Activated CD4-positive, alpha-beta T cell treated with anti-CD3 and anti-CD28 coated beads, Interleukin-2, amount 50 U/mL, for 48 hours (primary cell): Measurements from ENCODE around the gene MADCAM1.
A peak's percentile ranks its signal among the peaks of the same experiment; 100 is the strongest.
"Not testable (repeated sequence)": the region's sequence is repeated elsewhere in the genome, so short reads cannot be mapped to it uniquely, and the experiment has no call there.

Experiments used
- DNase-seq, 2 experiments: peaks; one replicate each; pipeline ENCODE4 v3.0.0-alpha.2; 2020

The MADCAM1 gene

GRCh38 chr19:496112-496665 lies at the start of gene MADCAM1:
Gene MADCAM1 (plus strand): TSS chr19:496486. CDS start chr19:496500, 14 bp downstream.
- DNase-seq: no peak

- no peak for DNase-seq
These were observed 49.2 kb upstream of the MADCAM1 start for GRCh38 chr19:447064-447426.

DNA sequence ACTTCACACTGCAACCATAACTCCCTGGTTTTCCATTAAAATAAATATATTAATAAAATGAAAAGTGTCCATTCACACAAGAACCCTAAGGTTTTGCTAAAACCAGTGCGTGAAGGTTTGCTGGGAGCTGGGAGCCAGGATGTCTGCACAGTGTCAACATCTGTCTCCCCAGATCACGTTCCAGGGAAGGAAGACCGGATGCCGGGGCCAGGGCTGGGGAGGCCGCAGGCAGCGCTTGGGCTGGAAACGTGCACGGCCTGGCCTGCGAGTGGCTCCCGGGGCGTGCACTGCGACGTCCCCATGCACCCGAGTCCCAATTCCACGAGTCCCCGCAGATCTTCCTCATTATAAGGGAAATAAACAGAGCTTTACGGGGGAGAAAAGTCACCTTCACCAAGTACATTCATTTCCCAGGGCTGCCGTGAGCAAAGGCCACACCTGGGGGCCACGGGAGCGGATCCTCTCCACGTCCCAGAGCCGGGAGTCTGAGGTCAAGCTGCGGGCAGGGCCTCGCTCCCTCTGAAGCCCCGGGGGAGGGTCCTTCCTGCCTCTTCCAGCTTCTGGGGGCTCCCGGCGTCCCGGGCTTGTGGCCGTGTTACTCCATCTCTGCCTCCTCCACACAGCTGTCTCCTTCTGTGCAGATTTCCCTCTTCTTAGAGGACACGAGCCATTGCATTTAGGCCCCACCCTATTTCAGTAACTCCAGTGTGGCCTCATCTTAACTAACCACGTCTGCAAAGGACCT lies 48.3 kb upstream of the MADCAM1 start:
- DNase-seq: no peak

DNA sequence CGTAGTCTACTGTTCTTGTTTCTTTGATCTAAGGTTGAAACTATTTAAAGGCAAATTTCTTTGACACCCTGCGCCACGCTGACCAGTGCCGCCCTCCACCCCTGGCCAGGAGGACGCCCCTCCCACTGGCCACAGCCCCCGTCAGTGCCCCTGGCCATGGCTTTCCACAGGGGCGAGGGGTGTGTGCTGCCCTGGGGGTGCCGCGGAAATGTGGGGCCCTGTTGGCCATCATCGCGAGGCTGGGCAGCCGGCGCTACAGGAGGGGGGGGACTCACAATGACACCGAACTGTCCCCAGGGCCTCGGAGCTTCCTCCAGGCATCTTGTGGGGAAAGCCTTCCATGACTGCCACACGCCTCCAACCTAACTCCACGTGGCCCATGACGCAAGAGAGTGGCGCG lies 46.4 kb upstream of the MADCAM1 start:
- DNase-seq: no peak

DNA sequence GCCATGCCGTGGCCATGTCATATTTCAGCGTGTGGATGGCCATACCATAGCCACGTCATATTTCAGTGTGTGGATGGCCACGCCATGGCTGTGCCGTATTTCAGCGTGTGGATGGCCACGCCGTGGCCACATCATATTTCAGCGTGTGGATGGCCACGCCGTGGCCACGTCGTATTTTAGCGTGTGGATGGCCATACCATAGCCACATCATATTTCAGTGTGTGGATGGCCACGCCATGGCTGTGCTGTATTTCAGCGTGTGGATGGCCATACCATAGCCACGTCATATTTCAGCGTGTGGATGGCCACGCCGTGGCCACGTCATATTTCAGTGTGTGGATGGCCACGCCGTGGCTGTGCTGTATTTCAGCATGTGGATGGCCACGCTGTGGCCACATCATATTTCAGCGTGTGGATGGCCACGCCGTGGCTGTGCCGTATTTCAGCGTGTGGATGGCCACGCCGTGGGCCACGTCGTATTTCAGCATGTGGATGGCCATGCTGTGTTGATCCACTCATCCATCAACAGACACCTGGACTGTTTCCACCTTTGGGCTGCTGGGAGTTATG lies 45.3 kb upstream of the MADCAM1 start:
- not testable (repeated sequence) for DNase-seq

GRCh38 chr19:452829-453228 lies 43.5 kb upstream of the MADCAM1 start:
- DNase-seq: no peak

- DNase-seq: no peak
These were observed 42.7 kb upstream of the MADCAM1 start for GRCh38 chr19:453606-454005.

- no peak for DNase-seq
These were observed 41.1 kb upstream of the MADCAM1 start for GRCh38 chr19:455031-455705.

- DNase-seq: no peak
These were observed 40.3 kb upstream of the MADCAM1 start for GRCh38 chr19:455851-456546.

DNA sequence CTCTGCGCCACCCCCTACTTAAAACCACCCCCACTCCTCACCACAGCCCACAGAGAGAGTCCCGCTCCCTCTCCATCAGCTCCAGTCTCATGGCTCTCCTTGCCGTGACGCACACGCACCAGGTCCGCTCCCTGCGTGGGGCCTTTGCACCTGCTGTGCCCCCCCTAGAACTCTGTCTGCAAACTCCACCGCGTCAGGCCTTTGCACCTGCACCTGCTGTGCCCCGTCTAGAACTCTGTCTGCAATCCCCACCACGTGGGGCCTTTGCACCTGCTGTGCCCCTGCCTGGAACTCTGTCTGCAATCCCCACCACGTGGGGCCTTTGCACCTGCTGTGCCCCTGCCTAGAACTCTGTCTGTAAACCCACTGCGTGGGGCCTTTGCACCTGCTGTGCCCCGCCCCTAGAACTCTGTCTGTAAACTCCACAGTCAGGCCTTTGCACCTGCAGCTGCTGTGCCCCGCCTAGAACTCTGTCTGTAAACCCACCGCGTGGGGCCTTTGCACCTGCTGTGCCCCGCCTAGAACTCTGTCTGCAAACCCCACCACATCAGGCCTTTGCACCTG lies 39.7 kb upstream of the MADCAM1 start:
- DNase-seq: no peak

- no peak for DNase-seq
These were observed 38.6 kb upstream of the MADCAM1 start for GRCh38 chr19:457636-458035.

DNA sequence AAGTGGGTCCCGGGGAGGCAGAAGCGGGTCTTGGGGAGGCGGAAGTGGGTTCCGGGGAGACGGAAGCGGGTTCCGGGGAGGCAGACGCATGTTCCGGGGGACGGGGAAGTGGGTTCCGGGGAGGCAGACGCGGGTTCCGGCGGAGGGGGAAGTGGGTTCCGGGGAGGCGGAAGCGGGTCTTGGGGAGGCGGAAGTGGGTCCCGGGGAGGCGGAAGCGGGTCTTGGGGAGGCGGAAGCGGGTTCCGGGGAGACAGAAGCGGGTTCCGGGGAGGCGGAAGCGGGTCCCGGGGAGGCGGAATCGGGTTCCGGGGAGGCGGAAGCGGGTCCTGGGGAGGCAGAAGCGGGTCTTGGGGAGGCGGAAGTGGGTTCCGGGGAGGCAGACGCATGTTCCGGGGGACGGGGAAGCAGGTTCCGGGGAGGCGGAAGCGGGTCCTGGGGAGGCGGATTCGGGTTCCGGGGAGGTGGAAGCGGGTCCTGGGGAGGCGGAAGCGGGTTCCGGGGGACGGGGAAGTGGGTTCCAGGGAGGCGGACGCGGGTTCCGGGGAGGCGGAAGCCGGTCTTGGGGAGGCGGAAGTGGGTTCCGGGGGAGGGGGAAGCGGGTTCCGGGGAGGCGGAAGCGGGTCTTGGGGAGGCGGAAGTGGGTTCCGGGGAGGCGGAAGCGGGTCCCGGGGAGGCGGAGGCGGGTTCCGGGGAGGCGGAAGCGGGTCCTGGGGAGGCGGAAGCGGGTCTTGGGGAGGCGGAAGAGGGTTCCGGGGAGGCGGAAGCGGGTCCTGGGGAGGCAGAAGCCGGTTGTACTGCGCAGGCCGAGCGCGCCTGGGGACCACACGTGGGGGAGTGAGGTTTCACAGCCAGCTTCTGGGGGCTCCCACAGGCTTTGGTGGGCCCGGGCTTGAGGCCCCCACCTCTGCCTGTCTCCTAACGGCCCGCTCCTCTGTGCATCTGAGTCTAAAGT lies 37.9 kb upstream of the MADCAM1 start:
- no peak for DNase-seq

DNA sequence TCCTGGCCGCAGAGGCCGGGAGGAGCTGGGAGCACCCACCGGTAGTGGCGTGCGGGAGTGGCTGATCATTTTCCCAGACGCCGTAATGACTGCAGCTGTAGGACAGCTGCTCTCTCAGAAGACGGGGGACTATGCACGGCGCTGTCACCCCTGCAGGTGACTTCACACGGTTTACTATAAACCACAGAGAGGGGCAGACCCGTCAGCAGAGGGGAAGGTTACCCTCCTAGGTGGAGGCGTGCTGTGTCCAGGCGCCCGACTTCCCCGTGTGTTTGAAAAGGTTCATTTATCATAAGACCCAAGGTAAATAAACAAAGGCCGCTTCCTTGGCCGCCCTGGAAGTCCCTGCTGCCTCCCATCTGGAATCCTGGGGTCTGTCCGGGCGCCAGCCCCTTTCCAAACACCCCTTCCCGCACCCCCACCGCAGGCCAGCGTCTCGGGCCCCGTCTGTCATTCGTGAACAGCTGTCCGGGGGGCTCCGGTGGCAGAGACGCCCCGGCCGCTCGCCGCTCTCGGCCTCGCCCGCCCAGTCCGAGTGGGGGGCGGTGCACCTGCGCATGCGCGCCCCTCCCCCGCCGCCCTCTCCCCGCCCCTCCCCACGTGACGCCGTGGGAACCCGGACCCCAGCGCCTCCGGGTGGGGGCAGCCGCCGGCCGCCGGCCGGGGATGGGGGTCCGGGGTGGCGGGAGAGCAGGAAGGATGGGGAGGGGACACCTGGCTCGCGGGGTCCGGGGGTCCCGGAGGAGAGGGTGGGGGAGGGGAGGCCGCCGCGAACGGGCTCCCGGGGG lies 36.4 kb upstream of the MADCAM1 start:
- DNase-seq: peak; percentile 13 to 18

DNA sequence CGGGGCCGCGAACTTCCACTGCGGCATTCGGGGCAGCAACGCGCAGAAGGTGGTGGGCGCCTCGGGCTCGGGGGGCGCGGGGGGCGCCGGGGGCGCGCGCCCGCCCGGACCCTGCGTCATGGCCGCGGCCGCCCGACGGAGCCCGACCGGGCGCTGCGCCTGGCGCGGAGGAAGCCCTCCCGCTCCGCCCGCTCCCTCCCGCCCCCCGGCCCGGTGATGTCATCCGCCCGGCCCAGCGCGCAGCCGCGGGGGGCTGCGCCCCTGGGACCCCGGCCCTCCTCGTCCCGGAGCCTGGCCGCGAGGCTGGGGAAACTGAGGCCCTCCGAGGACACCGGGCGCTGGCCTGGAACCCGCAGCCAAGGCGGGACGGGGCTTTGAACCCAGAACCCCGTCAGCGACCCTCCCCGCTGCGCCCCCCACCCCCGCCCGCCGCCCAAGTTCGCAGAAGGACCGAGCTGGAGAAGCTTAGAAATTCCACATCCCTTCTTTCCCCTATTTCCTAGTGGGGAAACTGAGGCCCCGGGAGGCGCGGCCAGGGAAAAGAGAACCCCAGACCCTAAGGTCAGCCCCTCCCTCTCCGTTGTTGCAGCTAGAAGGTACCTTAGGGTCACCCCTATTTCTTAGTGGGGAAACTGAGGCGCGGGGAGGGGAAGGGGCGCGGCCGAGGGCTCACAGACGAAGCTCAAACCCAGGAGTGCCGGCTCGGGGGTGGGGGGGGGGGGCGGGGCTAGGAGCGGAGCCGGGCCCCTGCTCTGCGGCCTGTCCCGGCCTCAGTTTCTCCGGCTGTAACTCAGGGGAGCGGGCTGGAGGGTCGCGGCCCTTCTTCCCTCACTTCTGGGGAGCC lies 35.2 kb upstream of the MADCAM1 start, which contains the start of gene SHC2:
TSS of gene SHC2 (minus strand) at position 157 of the 844 bp plus-strand sequence. CDS start at position 120, 37 bp downstream.
- DNase-seq: no peak

GRCh38 chr19:461721-462551 lies 34.4 kb upstream of the MADCAM1 start:
- DNase-seq: peak; percentile 8 to 9

DNA sequence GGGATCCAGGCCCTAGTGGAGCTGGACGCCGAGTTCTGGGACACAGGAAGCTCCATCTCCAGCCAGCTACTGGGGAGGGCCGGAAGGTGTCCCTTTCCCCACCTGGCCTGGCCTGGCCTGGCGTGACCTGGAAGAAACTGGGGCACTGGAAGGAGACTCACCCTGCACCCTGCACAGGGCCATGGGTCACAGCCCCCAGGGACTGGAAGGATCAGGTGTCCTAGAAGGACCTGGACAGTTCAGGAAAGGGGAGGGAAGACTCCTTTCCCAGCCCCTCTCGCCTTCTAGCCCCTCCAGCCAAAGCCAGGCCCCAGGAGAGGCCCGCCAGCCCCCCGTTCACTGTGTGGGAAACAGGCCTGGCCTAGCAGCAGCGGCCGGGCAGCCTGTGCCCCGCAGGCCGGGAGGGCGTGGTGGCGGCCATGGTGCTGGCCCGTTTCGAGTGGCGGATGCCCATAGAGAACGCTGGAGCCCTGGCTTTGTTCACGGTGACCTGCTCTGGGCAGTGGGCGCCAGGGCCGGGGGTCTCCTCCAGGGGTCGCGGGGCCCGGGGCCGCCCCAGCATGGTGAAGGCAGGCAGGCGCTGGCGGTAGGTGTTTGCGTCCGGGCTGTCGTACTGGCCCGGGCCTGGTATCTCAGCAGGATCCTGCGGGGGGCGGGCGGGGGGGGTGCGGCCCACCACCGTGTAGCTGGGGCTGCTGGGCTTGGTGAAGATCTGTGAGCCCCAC lies 32.6 kb upstream of the MADCAM1 start:
- no peak for DNase-seq

DNA sequence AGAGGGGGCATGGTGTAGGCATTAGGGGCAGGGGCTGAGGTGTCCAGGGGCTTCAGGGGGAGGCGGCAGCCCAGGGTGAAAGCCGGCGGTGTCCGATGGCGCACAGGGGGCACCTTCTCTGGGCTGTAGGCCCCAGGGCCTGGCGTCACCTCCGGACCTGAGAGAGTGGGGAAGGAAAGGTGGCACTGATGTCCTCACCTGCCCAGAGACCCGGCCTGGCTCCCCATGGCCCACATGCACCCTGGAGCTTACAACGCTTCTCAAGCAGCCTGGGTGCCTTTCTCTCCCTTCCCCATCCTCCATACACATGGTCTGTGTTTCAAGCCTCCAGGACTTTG lies 32.1 kb upstream of the MADCAM1 start:
- DNase-seq: no peak
